Rectal smooth muscle tissue (tissue), 1 donor: Measurements from ENCODE around the gene TMEM39B.
"Not testable (repeated sequence)": the region's sequence is repeated elsewhere in the genome, so short reads cannot be mapped to it uniquely, and the experiment has no call there.

Experiments used
- H3K27ac ChIP-seq: one replicate; pipeline ENCODE4 v1.7.0; 2013; ENCODE audit warnings: low read depth, low read length, inconsistent platforms
- H3K27me3 ChIP-seq: one replicate; pipeline ENCODE4 v1.7.0; 2013; ENCODE audit warnings: low read length; ENCODE audit not compliant: control insufficient read depth, insufficient read depth
- H3K36me3 ChIP-seq: one replicate; pipeline ENCODE4 v1.7.0; 2013; ENCODE audit warnings: low read length; ENCODE audit not compliant: control insufficient read depth, insufficient read depth
- H3K4me1 ChIP-seq: one replicate; pipeline ENCODE4 v1.7.0; 2013; ENCODE audit warnings: low read length; ENCODE audit not compliant: control insufficient read depth, insufficient read depth
- H3K4me3 ChIP-seq: one replicate; pipeline ENCODE4 v1.7.0; 2013; ENCODE audit warnings: low read length
- H3K9ac ChIP-seq: one replicate; pipeline ENCODE4 v1.7.0; 2013; ENCODE audit warnings: low read length

The TMEM39B gene

DNA sequence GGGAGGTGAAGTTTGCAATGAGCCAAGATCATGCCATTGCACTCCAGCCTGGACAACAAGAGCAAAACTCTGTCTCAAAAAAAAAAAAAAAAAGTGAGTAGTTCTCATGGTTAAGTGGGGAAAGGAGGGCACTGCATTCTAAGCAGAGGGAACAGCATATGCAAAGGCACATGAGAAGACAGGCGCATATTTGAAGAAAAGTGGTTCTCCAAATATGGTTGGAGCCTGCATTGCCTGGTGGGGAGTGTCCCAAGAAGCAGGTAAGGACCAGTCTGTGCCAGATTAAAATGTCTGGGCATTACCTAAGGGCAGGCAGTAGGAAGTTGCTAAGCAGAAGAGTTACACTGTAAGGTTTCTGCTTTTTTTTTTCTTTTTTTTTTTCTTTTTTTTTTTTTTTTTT, 32.6 kb downstream of the TMEM39B start:
- Histone ChIP-seq H3K27ac (no peak overlapping the region), H3K27me3 (no peaks in the 10 kb centered on the region), H3K9ac (no peak overlapping the region), H3K4me1 (no peaks in the 10 kb centered on the region), H3K4me3 (no peak overlapping the region), H3K36me3 (peaks cover 2% of the 10 kb centered on the region)

DNA sequence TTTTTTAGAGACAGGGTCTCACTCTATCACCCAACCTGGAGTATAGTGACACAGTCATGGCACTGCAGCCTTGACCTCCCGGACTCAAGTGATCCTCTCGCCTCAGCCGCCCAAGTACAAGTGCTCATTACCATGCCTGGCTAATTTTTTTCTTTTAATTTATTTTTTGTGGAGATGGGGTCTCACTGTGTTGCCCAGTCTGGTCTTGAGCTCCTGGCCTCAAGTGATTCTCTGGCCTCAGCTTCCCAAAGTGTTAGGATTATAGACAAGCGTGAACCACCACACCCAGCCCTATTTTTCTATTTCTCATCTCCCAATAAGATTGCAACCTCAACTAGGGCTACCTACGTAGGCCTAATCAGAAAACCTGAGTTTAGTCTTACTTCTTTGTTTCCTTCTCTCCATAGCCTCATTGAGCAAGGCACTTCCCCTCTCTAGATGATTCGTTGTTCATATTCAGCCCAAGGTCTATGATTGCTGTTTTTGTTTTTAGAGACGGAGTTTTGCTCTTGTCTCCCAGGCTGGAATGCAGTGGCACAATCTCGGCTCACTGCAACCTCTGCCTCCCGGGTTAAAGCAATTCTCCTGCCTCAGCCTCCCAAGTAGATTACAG, 34.0 kb downstream of the TMEM39B start:
- H3K4me3 ChIP-seq: no peak overlapping the region

DNA sequence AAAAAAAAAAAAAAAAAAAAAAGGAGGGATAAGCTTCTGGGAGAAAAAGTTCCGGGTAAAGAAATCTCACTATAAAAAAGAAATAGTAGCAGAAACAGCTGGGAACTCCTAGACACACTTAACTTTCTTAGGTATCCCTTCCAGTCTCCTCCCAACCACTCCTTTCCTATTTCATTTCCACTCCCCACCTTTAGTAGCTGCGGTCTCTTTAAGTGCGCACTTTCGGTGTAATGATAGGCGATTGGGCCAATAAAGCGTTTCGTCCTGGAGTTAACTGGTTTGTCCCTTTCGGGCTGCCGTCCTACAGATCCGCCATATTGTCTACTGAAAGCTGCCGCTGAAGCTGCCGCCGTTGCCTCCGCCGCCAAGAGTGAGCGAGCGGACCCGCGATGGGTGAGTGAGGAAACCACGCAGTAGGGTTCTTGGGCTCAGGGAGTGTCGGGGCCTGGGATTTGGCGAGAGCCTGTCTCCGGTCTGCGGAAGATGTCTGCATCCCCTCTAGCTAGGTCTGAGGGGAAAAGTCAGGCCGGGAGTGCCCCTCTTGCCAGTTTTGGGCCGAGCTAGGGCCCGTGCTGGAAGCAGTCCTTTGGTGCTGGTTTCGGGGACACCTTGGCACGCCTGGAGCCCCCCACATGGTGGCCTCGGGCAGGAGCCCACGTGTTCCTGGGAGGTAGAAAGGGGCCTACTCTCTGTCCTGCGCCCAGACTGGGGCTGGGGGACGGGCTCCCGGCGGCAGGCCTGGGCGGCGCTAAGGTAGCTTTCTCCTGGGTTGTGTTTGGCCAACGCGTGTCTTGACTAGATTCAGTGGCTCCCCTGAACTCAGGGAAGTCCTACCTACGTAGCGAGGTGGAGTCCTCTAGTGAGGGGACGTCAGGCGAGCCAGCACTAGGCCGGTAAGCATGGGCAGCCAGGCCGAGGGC, 35.3 kb downstream of the TMEM39B start, which contains the start of gene KPNA6:
Gene KPNA6 (plus strand): TSS at position 315 of the 920 bp plus-strand sequence. CDS start 75 bp downstream, at position 390.
- peak within 1 kb of the TSS; percentile 94 for H3K9ac ChIP-seq
- no peaks in the 10 kb centered on the region for H3K27me3 ChIP-seq
- no peaks in the 10 kb centered on the region for H3K36me3 ChIP-seq
- peak within 1 kb of the TSS; percentile 99 for H3K4me3 ChIP-seq
- H3K27ac ChIP-seq: peak within 1 kb of the TSS; percentile 86
- peaks cover 5% of the 10 kb centered on the region for H3K4me1 ChIP-seq

More for the DNA sequence above, 34.0 kb downstream of the TMEM39B start:
- no peaks in the 10 kb centered on the region for H3K27me3 ChIP-seq
- H3K27ac ChIP-seq: no peak overlapping the region
- peaks cover 3% of the 10 kb centered on the region for H3K4me1 ChIP-seq
- no peak overlapping the region for H3K9ac ChIP-seq
- no peaks in the 10 kb centered on the region for H3K36me3 ChIP-seq

DNA sequence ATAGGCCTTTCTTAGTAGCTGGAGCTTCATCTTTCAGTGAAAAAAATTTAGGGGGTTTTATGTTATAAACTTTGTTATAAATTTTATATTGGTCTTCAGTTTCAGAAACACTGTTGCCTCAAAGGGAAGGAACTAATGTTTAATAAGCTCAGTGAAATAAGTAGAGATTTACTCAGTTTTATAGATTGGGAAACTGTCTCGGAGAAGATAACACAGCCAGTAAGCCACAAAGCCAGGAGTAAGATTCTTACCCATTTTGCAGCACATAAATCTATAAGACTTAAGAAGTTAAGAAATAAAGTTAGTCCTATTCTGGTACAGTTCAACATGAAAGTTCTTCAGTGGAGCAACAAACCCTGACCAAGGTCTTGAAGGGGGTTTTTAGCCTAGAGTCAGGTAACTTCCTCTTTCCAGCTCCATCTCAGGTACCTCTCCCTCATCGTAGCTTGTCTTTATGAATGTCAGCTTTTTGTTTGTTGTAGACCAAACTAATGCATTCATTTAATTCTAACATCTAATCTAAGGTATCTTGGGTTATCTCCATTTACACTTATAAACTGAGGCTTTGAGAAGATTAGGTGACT, 38.4 kb downstream of the TMEM39B start:
- H3K27ac ChIP-seq: no peak overlapping the region
- no peak overlapping the region for H3K4me3 ChIP-seq
- no peaks in the 10 kb centered on the region for H3K36me3 ChIP-seq
- no peaks in the 10 kb centered on the region for H3K27me3 ChIP-seq
- H3K9ac ChIP-seq: no peak overlapping the region
- peaks cover 5% of the 10 kb centered on the region for H3K4me1 ChIP-seq

DNA sequence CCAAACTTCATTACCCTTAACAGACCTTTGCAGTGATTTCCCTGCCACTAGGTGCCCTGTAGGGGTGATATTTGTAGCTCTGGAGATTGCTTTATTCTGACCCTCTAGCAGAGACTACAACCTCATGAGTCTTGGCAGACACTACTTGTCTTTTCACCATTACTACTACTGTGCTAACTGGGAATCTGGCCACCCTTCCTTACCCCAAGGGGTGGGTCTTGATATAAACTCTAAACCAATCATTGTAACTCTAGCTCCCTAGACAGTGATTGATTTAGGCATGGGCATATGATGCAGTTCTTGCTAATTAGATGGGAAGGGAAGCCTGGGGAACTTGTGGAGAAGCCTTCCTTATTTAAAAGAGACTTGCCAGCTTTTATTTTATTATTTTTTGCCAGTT, 39.0 kb downstream of the TMEM39B start:
- H3K36me3 ChIP-seq: no peaks in the 10 kb centered on the region
- H3K4me1 ChIP-seq: peaks cover 5% of the 10 kb centered on the region
- no peaks in the 10 kb centered on the region for H3K27me3 ChIP-seq
- no peak overlapping the region for H3K27ac ChIP-seq
- H3K4me3 ChIP-seq: no peak overlapping the region
- H3K9ac ChIP-seq: no peak overlapping the region

DNA sequence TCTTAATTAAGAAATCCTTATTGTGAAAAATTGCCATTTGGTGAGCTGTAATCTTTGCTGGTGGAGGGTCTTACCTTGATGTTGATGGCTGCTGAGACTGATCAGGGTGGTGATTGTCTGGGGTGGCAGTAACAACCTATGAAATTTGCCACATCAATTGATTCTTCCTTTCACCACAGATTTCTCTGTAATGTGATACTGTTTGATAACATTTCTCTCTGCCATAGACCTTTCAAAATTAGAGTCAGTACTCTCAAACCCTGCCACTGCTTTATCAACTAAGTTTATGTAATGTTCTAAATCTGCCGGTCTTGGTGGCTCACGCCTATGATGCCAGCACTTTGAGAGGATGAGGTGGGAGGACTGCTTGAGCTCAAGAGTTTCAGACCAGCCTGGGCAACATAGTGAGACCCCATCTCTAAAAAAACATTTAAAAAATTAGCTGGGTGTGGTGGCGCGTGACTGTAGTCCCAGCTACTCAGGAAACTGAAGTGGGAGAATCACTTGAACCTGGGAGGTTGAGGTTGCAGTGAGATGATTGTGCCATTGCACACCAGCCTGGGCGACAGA, 40.2 kb downstream of the TMEM39B start:
- H3K36me3 ChIP-seq: no peaks in the 10 kb centered on the region
- no peak overlapping the region for H3K4me3 ChIP-seq
- H3K9ac ChIP-seq: no peak overlapping the region
- H3K27me3 ChIP-seq: no peaks in the 10 kb centered on the region
- no peak overlapping the region for H3K27ac ChIP-seq
- H3K4me1 ChIP-seq: peaks cover 5% of the 10 kb centered on the region

DNA sequence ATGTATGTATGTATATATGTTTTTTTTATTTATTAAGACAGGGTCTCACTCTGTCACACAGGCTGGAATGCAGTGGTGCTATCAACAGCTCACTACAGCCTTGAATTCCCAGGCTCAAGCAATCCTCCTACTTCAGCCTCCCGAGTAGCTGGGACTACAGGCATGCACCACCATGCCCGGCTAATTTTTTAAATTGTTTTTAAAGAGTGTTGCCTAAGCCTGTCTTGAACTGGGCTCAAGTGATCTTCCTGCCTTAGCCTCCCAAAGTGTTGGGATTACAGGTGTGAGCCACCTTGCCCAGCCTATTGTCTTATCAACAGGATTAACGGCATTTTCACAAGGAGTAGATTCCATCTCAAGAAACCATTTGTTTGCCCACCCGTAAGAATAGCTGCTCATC, 40.7 kb downstream of the TMEM39B start:
- H3K27me3 ChIP-seq, H3K27ac ChIP-seq, H3K4me1 ChIP-seq, H3K9ac ChIP-seq, H3K36me3 ChIP-seq, H3K4me3 ChIP-seq: not testable (repeated sequence)

DNA sequence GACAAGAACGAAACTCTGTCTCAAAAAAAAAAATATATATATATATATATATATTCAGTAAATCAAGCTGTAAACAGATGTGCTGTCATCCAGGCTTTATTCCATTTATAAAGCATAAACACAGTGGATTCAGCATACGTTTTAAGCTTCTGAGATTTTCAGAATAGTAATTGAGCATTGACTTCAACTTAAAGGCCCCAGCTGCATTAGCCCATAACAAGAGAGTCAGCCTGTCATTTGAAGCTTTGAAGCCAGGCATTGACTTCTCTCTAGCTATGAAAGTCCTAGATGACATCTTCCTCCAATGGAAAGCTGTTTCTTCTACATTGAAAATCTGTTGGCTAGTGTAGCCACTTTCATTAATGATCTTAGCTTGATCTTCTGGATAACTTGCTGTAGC, 41.7 kb downstream of the TMEM39B start:
- Histone ChIP-seq H3K9ac (no peak overlapping the region), H3K27me3 (no peaks in the 10 kb centered on the region), H3K27ac (no peak overlapping the region), H3K4me1 (peaks cover 5% of the 10 kb centered on the region), H3K36me3 (no peaks in the 10 kb centered on the region), H3K4me3 (no peak overlapping the region)

DNA sequence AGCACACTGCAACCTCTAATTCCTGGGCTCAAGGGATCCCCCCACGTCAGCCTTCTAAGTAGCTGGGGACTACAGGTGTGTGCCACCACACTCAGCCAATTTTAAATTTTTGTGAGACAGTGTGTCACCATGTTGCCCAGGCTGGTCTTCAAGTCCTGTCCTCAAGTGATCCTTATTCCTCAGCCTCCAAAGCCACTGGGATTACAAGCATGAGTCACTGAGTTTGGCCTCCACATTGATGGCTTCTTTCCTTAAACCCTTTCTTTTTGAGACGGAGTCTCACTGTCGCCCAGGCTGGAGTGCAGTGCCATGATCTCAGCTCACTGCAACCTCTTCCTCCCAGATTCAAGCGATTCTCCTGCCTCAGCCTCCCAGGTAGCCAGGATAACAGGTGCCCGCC, 42.8 kb downstream of the TMEM39B start:
- Histone ChIP-seq H3K36me3 (no peaks in the 10 kb centered on the region), H3K27ac (no peak overlapping the region), H3K4me3 (no peak overlapping the region), H3K9ac (no peak overlapping the region), H3K27me3 (no peaks in the 10 kb centered on the region), H3K4me1 (peaks cover 5% of the 10 kb centered on the region)

DNA sequence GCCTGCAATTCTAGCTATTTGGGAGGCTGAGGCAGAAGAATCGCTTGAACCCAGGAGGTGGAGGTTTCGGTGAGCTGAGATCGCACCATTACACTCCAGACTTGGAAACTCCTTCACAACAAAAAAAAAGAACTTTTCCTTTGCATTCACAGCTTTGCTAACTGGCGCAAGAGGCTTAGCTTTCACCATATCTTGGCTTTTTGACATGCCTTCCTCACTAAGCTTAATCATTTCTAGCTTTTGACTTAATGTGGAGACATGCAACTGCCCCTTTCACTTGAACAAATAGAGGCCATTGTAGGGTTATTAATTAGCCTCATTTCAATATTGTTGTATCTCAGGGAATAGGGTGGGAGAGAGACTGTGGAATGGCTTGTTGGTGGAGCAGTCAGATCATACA, 43.8 kb downstream of the TMEM39B start:
- Histone ChIP-seq H3K27me3 (no peaks in the 10 kb centered on the region), H3K27ac (no peak overlapping the region), H3K36me3 (no peaks in the 10 kb centered on the region), H3K9ac (no peak overlapping the region), H3K4me1 (peaks cover 9% of the 10 kb centered on the region), H3K4me3 (no peak overlapping the region)

DNA sequence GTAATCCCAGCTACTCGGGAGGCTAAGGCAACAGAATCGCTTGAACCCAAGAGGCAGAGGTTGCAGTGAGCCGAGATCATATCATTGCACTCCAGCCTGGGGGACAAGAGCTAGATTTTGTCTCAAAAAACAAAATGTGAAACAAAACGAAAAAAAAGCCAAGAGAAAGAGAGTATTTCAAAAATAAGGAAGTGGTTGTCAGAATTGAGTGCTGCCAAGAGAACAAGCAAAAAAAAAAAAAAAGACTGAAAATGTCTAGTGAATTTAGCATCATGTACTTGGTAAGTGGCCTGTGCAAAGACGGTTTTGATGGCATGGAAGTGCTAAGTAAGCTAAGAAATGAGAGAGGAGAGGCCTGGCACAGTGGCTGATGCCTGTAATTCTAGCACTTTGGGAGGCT, 49.4 kb downstream of the TMEM39B start:
- H3K27me3 ChIP-seq: no peaks in the 10 kb centered on the region
- no peak overlapping the region for H3K4me3 ChIP-seq
- H3K27ac ChIP-seq: no peak overlapping the region
- no peak overlapping the region for H3K9ac ChIP-seq
- no peaks in the 10 kb centered on the region for H3K36me3 ChIP-seq
- peaks cover 4% of the 10 kb centered on the region for H3K4me1 ChIP-seq

DNA sequence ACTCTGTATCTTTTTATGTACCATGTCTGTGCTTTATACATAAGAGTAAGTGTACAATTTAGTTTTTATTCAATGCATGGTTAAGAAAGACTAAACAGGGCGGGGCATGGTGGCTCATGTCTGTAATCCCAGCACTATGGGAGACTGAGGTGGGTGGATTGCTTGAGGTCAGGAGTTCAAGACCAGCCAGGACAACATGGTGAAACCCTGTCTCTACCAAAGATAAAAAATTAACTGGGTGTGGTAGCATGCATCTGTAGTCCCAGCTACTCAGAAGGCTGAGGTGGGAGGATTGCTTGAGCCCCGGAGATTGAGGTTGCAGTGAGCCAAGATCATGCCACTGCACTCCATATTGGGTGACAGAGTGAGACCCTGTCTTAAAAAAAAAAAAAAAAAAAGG, 50.6 kb downstream of the TMEM39B start:
- H3K27me3 ChIP-seq, H3K9ac ChIP-seq, H3K36me3 ChIP-seq, H3K27ac ChIP-seq, H3K4me1 ChIP-seq, H3K4me3 ChIP-seq: not testable (repeated sequence)
